ENCODE measurements around the gene PANX1.

Gene PANX1

DNA sequence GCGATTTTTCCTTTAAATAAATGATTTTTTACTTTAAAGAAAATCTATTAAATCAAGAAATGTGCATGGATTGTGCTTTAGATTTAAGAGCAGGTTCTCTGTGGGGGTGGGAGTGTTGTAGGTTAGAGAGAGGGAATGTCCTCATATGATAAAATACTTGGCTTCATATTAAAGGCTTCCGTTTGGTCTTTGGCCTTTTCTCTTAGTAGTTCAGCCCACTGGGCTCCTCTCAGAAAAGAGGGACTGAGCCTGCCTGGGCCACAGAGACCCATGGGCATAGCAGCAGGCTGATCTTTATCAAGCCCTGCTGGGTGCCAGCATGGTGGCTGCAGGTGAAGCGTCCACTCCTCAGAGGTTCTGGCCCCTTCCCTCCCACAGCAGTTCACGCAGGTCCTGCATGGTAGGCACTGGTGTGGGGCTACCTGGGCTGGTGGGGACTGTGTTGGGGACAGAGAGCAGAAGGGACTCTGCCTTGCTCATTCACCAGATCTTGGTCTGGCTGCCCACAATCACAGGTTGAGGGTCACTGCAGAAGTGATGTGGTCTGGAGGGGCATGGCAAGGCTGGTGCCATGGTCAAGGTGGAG lies 4.3 kb downstream of the PANX1 start:
- TF ChIP-seq, protein P1, sequence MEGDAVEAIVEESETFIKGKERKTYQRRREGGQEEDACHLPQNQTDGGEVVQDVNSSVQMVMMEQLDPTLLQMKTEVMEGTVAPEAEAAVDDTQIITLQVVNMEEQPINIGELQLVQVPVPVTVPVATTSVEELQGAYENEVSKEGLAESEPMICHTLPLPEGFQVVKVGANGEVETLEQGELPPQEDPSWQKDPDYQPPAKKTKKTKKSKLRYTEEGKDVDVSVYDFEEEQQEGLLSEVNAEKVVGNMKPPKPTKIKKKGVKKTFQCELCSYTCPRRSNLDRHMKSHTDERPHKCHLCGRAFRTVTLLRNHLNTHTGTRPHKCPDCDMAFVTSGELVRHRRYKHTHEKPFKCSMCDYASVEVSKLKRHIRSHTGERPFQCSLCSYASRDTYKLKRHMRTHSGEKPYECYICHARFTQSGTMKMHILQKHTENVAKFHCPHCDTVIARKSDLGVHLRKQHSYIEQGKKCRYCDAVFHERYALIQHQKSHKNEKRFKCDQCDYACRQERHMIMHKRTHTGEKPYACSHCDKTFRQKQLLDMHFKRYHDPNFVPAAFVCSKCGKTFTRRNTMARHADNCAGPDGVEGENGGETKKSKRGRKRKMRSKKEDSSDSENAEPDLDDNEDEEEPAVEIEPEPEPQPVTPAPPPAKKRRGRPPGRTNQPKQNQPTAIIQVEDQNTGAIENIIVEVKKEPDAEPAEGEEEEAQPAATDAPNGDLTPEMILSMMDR (IDR thresholded peaks at IDR 0.05; ENCODE audit: borderline replicate concordance, insufficient read depth, low read depth, low read length): no peak
- no peak overlapping the region for H3K4me3 ChIP-seq (ENCODE audit: low read depth, low read length)

DNA sequence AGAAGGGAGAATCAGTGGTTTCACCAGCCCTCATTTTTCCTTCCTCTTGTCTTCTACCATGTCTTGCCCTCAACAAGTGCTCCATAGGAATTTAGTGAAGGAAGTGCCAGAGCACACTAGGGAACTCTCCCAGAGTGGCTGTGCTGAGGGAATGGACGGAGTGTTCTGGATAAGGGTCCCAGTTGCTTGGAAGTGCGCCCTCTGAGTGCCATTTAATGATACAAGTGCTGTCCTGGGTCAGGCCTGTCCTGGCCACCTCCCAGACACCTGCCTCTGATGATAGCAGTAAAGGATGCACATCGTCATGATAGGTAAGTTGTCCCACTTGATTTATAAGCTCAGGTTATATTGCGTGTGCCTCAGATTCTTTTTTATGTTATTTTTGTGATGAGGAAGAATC lies 5.1 kb downstream of the PANX1 start:
- no peak overlapping the region for H3K4me3 ChIP-seq (ENCODE audit: low read depth, low read length)
- TF ChIP-seq, protein P1 (IDR thresholded peaks at IDR 0.05; ENCODE audit: borderline replicate concordance, insufficient read depth, low read depth, low read length): no peak

GRCh38 chr11:94134651-94135512 lies 6.2 kb downstream of the PANX1 start:
- no peak overlapping the region for H3K4me3 ChIP-seq (ENCODE audit: low read depth, low read length)

GRCh38 chr11:94139416-94139815 lies 10.8 kb downstream of the PANX1 start:
- TF ChIP-seq, protein P1 (IDR thresholded peaks at IDR 0.05; ENCODE audit: borderline replicate concordance, insufficient read depth, low read depth, low read length): no peak
- no peak overlapping the region for H3K4me3 ChIP-seq (ENCODE audit: low read depth, low read length)

More at GRCh38 chr11:94134651-94135512, 6.2 kb downstream of the PANX1 start:
- TF ChIP-seq, protein P1 (IDR thresholded peaks at IDR 0.05; ENCODE audit: borderline replicate concordance, insufficient read depth, low read depth, low read length): no peak

GRCh38 chr11:94140154-94140655 lies 11.6 kb downstream of the PANX1 start:
- no peak overlapping the region for H3K4me3 ChIP-seq (ENCODE audit: low read depth, low read length)
- TF ChIP-seq, protein P1 (IDR thresholded peaks at IDR 0.05; ENCODE audit: borderline replicate concordance, insufficient read depth, low read depth, low read length): no peak

- TF ChIP-seq, protein P1 (IDR thresholded peaks at IDR 0.05; ENCODE audit: borderline replicate concordance, insufficient read depth, low read depth, low read length): no peak
- no peak overlapping the region for H3K4me3 ChIP-seq (ENCODE audit: low read depth, low read length)
Measured at GRCh38 chr11:94141511-94142307, 13.1 kb downstream of the PANX1 start.
